Calu3 (cell line): Measurements from ENCODE around the gene DAAM2. TPM values are rescaled to one million over a fixed set of nuclear protein-coding genes. Genes with fewer than 3 reads are reported as not detected.

Source experiments
- Bru-seq: library from RNA; stranded (reverse); fragments of 400-500 nt; gene quantifications from one replicate; lab custom pipeline; 2021; lab: Mats Ljungman, UMichigan
- BruChase-seq, 2 experiments: library from RNA; stranded (reverse); fragments of 400-500 nt; gene quantifications; one replicate each; lab custom pipeline; 2021; lab: Mats Ljungman, UMichigan
- BruUV-seq: library from RNA; stranded (reverse); fragments of 400-500 nt; replicated peaks from 2 replicates; lab custom pipeline; 2021; lab: Mats Ljungman, UMichigan
- CTCF ChIA-PET: fragments of 300-600 bp; sonication (Branson Sonifier 250); formaldehyde crosslinking; loops from one replicate; lab custom pipeline; 2022; ENCODE audit warnings: antibody characterized with exemption; lab: Charles Lee
- DNase-seq: peaks from one replicate; pipeline ENCODE4 v3.0.0; 2022
- H3K27ac Mint-ChIP-seq: one replicate; pipeline ENCODE4 v1.8.0; 2022; ENCODE audit warnings: mixed read lengths; ENCODE audit not compliant: unreplicated experiment
- H3K27me3 Mint-ChIP-seq: one replicate; pipeline ENCODE4 v1.8.0; 2022; ENCODE audit warnings: mixed read lengths; ENCODE audit not compliant: unreplicated experiment
- H3K36me3 Mint-ChIP-seq: one replicate; pipeline ENCODE4 v1.8.0; 2022; ENCODE audit warnings: mild to moderate bottlenecking, moderate library complexity, mixed read lengths; ENCODE audit not compliant: insufficient read depth, unreplicated experiment
- H3K4me1 Mint-ChIP-seq: one replicate; pipeline ENCODE4 v1.8.0; 2022; ENCODE audit warnings: mild to moderate bottlenecking, low read depth, mixed read lengths; ENCODE audit not compliant: unreplicated experiment
- H3K4me3 Mint-ChIP-seq: one replicate; pipeline ENCODE4 v1.8.0; 2022; ENCODE audit warnings: mild to moderate bottlenecking, low read depth, moderate library complexity, mixed read lengths; ENCODE audit not compliant: unreplicated experiment
- H3K9me3 Mint-ChIP-seq: one replicate; pipeline ENCODE4 v1.8.0; 2022; ENCODE audit warnings: low read depth, mixed read lengths; ENCODE audit not compliant: unreplicated experiment
- intact Hi-C: fragments of 100-400 bp; cut with micrococcal nuclease; formaldehyde crosslinking; loops from one replicate; pipeline ENCODE4 v1.10.0; 2022; ENCODE audit not compliant: unreplicated experiment
- long read RNA-seq: library from polyadenylated mRNA; stranded (forward); transcript quantifications from one replicate; pipeline ENCODE4 v2.0.0, GENCODE V29; 2022
- total RNA-seq: library from RNA; stranded (reverse); gene quantifications from 2 replicates; pipeline ENCODE4 v1.2.3, GENCODE V29; 2022
- TF ChIP-seq, protein P1 (sequence below): fragments of 200-600 bp; IDR thresholded peaks from one replicate; pipeline ENCODE4 v1.8.0; 2022; ENCODE audit warnings: antibody characterized with exemption; ENCODE audit not compliant: unreplicated experiment

The DAAM2 gene
- total RNA-seq (not detected in 2 replicates), Bru-seq, nascent RNA (not detected), BruChase-seq, experiment 1, labeled RNA remaining after a 6-hour chase (not detected), BruChase-seq, experiment 2, labeled RNA remaining after a 2-hour chase (not detected)
- long read RNA-seq, partial matches to known transcripts: 0 of 1 reads
- long read RNA-seq, other reads (novel, unspliced or antisense): 1 of 1 reads

DNA sequence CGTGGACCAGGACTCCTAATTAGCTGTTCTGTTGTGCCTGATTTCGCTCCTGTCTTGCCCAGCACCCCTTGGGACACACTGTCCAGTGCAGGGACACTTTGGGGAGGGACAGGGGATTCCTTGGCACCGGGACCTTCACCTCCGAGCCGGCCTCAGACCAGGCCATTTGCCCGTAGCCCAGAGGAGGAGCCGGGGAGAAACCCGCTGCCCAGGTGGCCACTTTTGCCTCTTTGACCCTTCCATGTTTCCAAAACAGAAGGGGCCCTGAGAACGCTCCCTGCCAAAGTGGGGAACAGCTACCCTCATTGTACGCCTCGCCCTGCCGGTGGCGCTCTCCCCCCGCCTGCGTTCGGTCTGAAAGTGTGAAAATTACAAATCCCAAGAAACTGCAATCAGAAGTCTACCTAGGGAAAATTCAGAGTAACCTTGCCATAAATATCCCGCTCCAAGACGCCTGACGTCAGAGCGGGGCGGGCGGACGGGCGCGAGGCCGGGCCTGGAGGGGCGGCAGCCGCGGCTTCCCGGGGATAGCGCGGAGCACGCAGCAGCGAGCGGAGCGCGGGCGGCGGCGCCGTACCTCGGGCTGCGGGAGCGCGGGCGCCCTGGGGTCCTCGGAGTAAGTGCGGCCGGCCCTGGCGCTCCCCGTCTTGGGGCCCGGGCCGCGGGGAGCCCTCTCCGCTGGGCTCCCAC is at the start of gene DAAM2:
Gene DAAM2, plus strand, starts transcription at position 527 of the 690 bp plus-strand sequence. CDS start 63,927 bp downstream, outside the sequence.
- Mint-ChIP-seq H3K4me3 (no peak within 1 kb of the TSS), H3K4me1 (no peaks in the 10 kb centered on the region), H3K9me3 (no peaks in the 10 kb centered on the region), H3K27ac (no peak within 1 kb of the TSS), H3K27me3 (peaks cover 61% of the 10 kb centered on the region), H3K36me3 (no peaks in the 10 kb centered on the region)
- intact Hi-C loops: no loop called here
- BruUV-seq: no TSS peak
- TF ChIP-seq, protein P1, sequence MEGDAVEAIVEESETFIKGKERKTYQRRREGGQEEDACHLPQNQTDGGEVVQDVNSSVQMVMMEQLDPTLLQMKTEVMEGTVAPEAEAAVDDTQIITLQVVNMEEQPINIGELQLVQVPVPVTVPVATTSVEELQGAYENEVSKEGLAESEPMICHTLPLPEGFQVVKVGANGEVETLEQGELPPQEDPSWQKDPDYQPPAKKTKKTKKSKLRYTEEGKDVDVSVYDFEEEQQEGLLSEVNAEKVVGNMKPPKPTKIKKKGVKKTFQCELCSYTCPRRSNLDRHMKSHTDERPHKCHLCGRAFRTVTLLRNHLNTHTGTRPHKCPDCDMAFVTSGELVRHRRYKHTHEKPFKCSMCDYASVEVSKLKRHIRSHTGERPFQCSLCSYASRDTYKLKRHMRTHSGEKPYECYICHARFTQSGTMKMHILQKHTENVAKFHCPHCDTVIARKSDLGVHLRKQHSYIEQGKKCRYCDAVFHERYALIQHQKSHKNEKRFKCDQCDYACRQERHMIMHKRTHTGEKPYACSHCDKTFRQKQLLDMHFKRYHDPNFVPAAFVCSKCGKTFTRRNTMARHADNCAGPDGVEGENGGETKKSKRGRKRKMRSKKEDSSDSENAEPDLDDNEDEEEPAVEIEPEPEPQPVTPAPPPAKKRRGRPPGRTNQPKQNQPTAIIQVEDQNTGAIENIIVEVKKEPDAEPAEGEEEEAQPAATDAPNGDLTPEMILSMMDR: no peak
- DNase-seq: no peak
- CTCF ChIA-PET: interaction anchor here (1.0 kb wide), 1 partner anchor 43 kb away, joined by 4 read pairs; no protein-coding TSS in a partner anchor

DNA sequence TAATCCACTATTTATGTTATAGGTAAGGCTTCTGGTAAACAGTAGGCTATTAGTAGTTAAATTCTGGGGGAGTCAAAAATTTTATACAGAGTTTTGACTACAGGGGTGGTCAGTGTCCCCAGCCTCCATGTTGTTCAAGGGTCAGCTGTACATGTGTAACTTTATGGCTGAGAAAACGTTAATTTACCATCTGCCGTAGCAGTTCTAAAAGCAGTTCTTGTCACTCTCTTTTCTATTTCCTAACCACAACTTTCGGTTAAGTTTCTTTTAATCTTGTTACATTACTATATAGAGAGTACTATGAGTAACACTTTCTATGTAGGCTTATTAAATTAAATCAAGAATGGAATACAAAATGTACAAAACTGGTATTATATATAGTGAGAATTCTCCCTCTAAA is 45.4 kb upstream of the DAAM2 start:
- H3K4me3 Mint-ChIP-seq: no peak overlapping the region
- no peaks in the 10 kb centered on the region for H3K27me3 Mint-ChIP-seq
- CTCF ChIA-PET: no interaction called here
- no peak overlapping the region for H3K27ac Mint-ChIP-seq
- DNase-seq: no peak
- intact Hi-C loops: no loop called here
- no TSS peak for BruUV-seq
- H3K36me3 Mint-ChIP-seq: no peaks in the 10 kb centered on the region
- H3K9me3 Mint-ChIP-seq: peaks cover 2% of the 10 kb centered on the region
- TF ChIP-seq, protein P1: no peak
- H3K4me1 Mint-ChIP-seq: no peaks in the 10 kb centered on the region

DNA sequence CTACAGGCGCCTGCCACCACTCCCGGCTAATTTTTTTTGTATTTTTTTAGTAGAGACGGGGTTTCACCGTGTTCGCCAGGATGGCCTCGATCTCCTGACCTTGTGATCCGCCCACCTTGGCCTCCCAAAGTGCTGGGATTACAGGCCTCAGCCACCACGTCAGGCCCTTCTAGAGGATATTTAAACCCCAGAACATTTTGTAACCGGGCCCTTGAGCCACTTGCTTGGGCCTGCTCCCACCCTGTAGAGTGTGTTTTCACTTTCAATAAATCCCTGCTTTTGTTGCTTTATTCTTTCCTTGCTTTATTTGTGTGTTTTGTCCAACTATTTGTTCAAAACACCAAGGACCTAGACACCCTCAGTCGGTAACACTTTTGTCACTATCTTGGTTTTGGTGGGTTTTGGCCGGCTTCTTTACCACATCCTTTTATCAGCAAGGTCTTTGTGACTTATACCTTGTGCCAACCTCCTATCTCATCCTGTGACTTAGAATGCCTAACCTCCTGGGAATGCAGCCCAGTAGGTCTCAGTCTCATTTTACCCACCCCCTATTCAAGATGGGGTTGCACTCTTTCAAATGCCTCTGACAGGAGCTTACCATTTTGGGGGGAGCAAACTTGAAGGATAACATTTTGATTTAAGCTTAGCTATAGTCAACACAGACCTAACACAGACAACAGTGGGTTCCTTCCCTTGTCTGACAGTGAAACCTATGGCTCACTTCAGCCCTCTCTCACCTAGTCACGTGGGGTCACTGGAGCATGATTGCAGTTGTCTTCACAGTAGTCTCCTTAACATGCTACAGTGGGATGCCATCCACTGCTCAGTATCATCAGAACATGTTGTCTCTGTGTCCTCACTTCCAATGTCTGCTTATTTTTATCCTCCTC is 39.1 kb upstream of the DAAM2 start:
- no peak overlapping the region for H3K4me3 Mint-ChIP-seq
- H3K27me3 Mint-ChIP-seq: no peaks in the 10 kb centered on the region
- DNase-seq: no peak
- CTCF ChIA-PET: no interaction called here
- no peaks in the 10 kb centered on the region for H3K4me1 Mint-ChIP-seq
- H3K27ac Mint-ChIP-seq: no peak overlapping the region
- BruUV-seq: no TSS peak
- TF ChIP-seq, protein P1: no peak
- intact Hi-C loops: no loop called here
- H3K36me3 Mint-ChIP-seq: no peaks in the 10 kb centered on the region
- peaks cover 8% of the 10 kb centered on the region for H3K9me3 Mint-ChIP-seq

DNA sequence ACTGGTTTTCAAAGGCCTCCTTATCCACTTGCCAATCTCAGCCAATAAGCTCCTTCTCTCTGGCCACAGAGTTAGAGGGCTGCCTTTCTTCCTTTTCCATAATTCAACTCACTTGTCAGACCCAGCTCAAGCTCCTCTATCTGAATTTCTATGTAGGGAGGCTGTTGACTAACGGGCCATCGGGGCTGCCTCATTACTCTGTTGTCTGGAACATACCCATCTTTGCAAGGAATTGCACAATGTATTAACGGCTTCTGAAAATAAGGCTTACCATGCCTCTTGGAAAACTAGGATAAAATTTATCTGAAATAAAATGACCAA is 38.5 kb upstream of the DAAM2 start:
- CTCF ChIA-PET: no interaction called here
- no peaks in the 10 kb centered on the region for H3K27me3 Mint-ChIP-seq
- intact Hi-C loops: no loop called here
- no peaks in the 10 kb centered on the region for H3K4me1 Mint-ChIP-seq
- H3K4me3 Mint-ChIP-seq: no peak overlapping the region
- peaks cover 8% of the 10 kb centered on the region for H3K9me3 Mint-ChIP-seq
- TF ChIP-seq, protein P1: no peak
- H3K27ac Mint-ChIP-seq: no peak overlapping the region
- H3K36me3 Mint-ChIP-seq: no peaks in the 10 kb centered on the region
- BruUV-seq: no TSS peak
- no peak for DNase-seq
